Testis (tissue), 2 donors: ENCODE data around the gene MAP3K1.

Experiments used
- POLR2A ChIP-seq: fragments of 450-650 bp; IDR thresholded peaks from one replicate; pipeline ENCODE4 v1.6.1; 2017; ENCODE audit warnings: antibody characterized with exemption, mild to moderate bottlenecking, moderate library complexity
- TF ChIP-seq, protein P1 (sequence below), 3 experiments: fragments of 450-650 bp in 2 of 3; fragments of 200-600 bp in 1 of 3; sonication (generic) in 1 of 3; IDR thresholded peaks; one replicate each; pipeline ENCODE4 v1.5.1; 2016 to 2019; ENCODE audit warnings: antibody characterized with exemption in 3 of 3, mild to moderate bottlenecking in 2 of 3, moderate library complexity in 1 of 3

DNA sequence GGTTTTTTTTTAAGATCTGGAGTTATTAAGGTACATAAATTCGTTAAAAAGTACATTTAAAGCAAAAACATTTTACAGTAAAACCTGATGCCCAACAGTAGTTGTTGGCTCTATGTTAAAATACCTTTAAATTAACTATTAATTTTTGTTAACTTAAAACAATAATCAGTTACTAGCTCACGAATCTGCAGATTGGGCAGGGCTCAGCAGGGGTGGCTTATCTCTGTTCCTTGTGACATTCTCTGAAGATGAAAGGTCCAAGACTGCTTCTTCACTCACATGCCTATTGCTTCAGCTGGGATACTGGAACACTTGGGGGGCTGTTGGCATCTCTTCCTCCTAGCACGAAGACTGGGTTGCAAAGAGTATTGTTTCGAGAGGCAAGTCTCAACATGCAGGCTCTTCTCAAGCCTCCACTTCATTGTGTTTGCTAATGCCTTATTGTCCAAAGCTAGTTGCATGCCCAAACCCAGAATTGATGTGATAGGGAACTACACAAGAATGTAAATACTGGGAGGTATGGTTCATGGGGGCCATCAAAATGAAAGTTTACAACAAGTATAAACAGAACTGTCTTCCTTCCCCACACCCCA is 46.6 kb downstream of the MAP3K1 start:
- TF ChIP-seq, protein P1, sequence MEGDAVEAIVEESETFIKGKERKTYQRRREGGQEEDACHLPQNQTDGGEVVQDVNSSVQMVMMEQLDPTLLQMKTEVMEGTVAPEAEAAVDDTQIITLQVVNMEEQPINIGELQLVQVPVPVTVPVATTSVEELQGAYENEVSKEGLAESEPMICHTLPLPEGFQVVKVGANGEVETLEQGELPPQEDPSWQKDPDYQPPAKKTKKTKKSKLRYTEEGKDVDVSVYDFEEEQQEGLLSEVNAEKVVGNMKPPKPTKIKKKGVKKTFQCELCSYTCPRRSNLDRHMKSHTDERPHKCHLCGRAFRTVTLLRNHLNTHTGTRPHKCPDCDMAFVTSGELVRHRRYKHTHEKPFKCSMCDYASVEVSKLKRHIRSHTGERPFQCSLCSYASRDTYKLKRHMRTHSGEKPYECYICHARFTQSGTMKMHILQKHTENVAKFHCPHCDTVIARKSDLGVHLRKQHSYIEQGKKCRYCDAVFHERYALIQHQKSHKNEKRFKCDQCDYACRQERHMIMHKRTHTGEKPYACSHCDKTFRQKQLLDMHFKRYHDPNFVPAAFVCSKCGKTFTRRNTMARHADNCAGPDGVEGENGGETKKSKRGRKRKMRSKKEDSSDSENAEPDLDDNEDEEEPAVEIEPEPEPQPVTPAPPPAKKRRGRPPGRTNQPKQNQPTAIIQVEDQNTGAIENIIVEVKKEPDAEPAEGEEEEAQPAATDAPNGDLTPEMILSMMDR (IDR thresholded peaks at IDR 0.05) = no peak
- TF ChIP-seq POLR2A = no peak
